Fibroblast of pulmonary artery (primary cell): ENCODE measurements around the gene LRRIQ4.
A peak's percentile ranks its signal among the peaks of the same experiment; 100 is the strongest.

Experiments used
- DNase-seq: peaks from one replicate; pipeline ENCODE4 v3.0.0-alpha.2; 2010; ENCODE audit warnings: low read depth
- H3K4me3 ChIP-seq: replicated peaks from 2 replicates; pipeline ENCODE4 v1.5.1; 2011; ENCODE audit warnings: low read depth, mild to moderate bottlenecking, control low read depth, low read length, moderate library complexity
- CTCF ChIP-seq: IDR thresholded peaks from 2 replicates; pipeline ENCODE4 v1.5.1; 2011; ENCODE audit warnings: mild to moderate bottlenecking, control low read depth, low read length, inconsistent platforms; ENCODE audit errors: missing control alignments

Gene LRRIQ4

GRCh38 chr3:169812332-169813235 lies at the start of gene LRRIQ4, which contains the start of gene LRRC34:
TSS of gene LRRIQ4 (plus strand) at chr3:169812870. CDS start at chr3:169821922, 9,052 bp downstream.
TSS of gene LRRC34 (minus strand) at chr3:169812904. CDS start at chr3:169812548, 356 bp downstream.
- peak within 1 kb of the TSS; percentile 52 for H3K4me3 ChIP-seq
- TF ChIP-seq CTCF: no peak
- peak; percentile 72 for DNase-seq

- peak overlapping the region; percentile 71 for H3K4me3 ChIP-seq
- peak; percentile 67 for DNase-seq
- no peak for TF ChIP-seq CTCF
Measured at GRCh38 chr3:169764312-169764881, 48.3 kb upstream of the LRRIQ4 start.

GRCh38 chr3:169764882-169765612 lies 47.6 kb upstream of the LRRIQ4 start, which contains the start of gene TERC:
TSS of gene TERC (minus strand) at chr3:169765060.
- H3K4me3 ChIP-seq: peak within 1 kb of the TSS; percentile 71
- no peak for TF ChIP-seq CTCF
- DNase-seq: peak; percentile 89

GRCh38 chr3:169769287-169770181 lies 43.1 kb upstream of the LRRIQ4 start, which contains the start of gene ACTRT3:
TSS of gene ACTRT3 (minus strand) at chr3:169769561. CDS start at chr3:169769520, 41 bp downstream.
- TF ChIP-seq CTCF: no peak
- peak within 1 kb of the TSS; percentile 76 for H3K4me3 ChIP-seq
- peak; percentile 66 for DNase-seq

GRCh38 chr3:169771497-169772304 lies 41.0 kb upstream of the LRRIQ4 start:
- H3K4me3 ChIP-seq: peak overlapping the region; percentile 93
- peak; percentile 88 for DNase-seq
- no peak for TF ChIP-seq CTCF
